Left lung (tissue), 10 donors: Measurements from ENCODE around the gene MGAT2. TPM values are rescaled to one million over a fixed set of nuclear protein-coding genes. Genes with fewer than 3 reads are reported as not detected.
"Not testable (repeated sequence)": the region's sequence is repeated elsewhere in the genome, so short reads cannot be mapped to it uniquely, and the experiment has no call there.

Source experiments
- ATAC-seq: fragments of 200-7000 bp; cut with Tn5 transposase; one replicate; pipeline ENCODE4 v1.9.1; 2020; ENCODE audit warnings: moderate library complexity
- DNase-seq, 4 donors: peaks; one replicate each; pipeline ENCODE4 v3.0.0-alpha.2; 2013 to 2020
- H3K27ac ChIP-seq, 2 donors: fragments of 200-600 bp; sonication (generic) in 1 of 2; one replicate each; pipeline versions ENCODE4 v1.5.0 to v1.8.0; 2020 to 2021
- H3K27me3 ChIP-seq, 2 donors: fragments of 200-600 bp; sonication (generic) in 1 of 2; one replicate each; pipeline versions ENCODE4 v1.5.0 to v1.8.0; 2020 to 2021
- H3K36me3 ChIP-seq, 2 donors: fragments of 200-600 bp; sonication (generic) in 1 of 2; one replicate each; pipeline versions ENCODE4 v1.5.0 to v1.8.0; 2020 to 2021
- H3K4me1 ChIP-seq, 2 donors: fragments of 200-600 bp; one replicate each; pipeline ENCODE4 v1.8.0; 2021
- H3K4me3 ChIP-seq, 2 donors: fragments of 200-600 bp; sonication (generic) in 1 of 2; one replicate each; pipeline versions ENCODE4 v1.5.0 to v1.8.0; 2020 to 2021; ENCODE audit warnings: mild to moderate bottlenecking in 1 of 2
- H3K9me3 ChIP-seq, 2 donors: fragments of 200-600 bp; sonication (generic) in 1 of 2; one replicate each; pipeline versions ENCODE4 v1.5.0 to v1.8.0; 2020 to 2021
- CTCF ChIP-seq, 2 donors: fragments of 200-600 bp; sonication (generic) in 1 of 2; IDR thresholded peaks; one replicate each; pipeline versions ENCODE4 v1.5.0 to v1.8.0; 2021; ENCODE audit warnings: antibody characterized with exemption in 2 of 2
- intact Hi-C, 2 donors: fragments of 100-400 bp; cut with DNase I; formaldehyde crosslinking; loops; one replicate each; pipeline versions ENCODE4 v1.11.2 to v1.14.2; 2022
- polyA plus RNA-seq, 6 donors: library from polyadenylated mRNA; unstranded; fragments of 120-200 nt; gene quantifications; one replicate each; pipeline ENCODE4 v1.2.1, GENCODE V29; 2013; ENCODE audit not compliant: insufficient read length in 6 of 6
- total RNA-seq, 2 donors: library from RNA; stranded (reverse); fragmentation: NEBNext Ultra II Directional; extraction: Animal tissue kit (Norgen Biotek cat#: 25700); gene quantifications; one replicate each; pipeline ENCODE4 v1.2.1, GENCODE V29; 2021
- donor health status: DM: no; HTN: yes; CAD: no.
- donor health status: DM: no; HTN: no; CAD: no.

MGAT2 gene
- total and polyA plus RNA-seq, 8 donors, result 8.3 to 47.2 (median 17.6) TPM

- no peak for DNase-seq
- no peaks in the 10 kb centered on the region for H3K27me3 ChIP-seq
- TF ChIP-seq CTCF (IDR thresholded peaks at IDR 0.05), result no peak
- ATAC-seq, result no peak
- H3K4me3 ChIP-seq, result no peak overlapping the region
- peaks cover 0 to under 1% of the 10 kb centered on the region in 2 donors for H3K4me1 ChIP-seq
- intact Hi-C loops, result no loop called here
- H3K9me3 ChIP-seq, result no peaks in the 10 kb centered on the region
- H3K36me3 ChIP-seq, result peaks cover 0 to 22% of the 10 kb centered on the region in 2 donors
- no peak overlapping the region for H3K27ac ChIP-seq
These were observed 7.9 kb upstream of the MGAT2 start for GRCh38 chr14:49612671-49613070.

- ATAC-seq (no peak), DNase-seq (no peak)
- intact Hi-C loops, result no loop called here
- no peaks in the 10 kb centered on the region for H3K9me3 ChIP-seq
- no peak for TF ChIP-seq CTCF (IDR thresholded peaks at IDR 0.05)
- H3K4me3 ChIP-seq, result no peak overlapping the region
- H3K4me1 ChIP-seq, result peaks cover 2 to 16% of the 10 kb centered on the region in 2 donors
- no peaks in the 10 kb centered on the region for H3K27me3 ChIP-seq
- H3K27ac ChIP-seq, result no peak overlapping the region
- H3K36me3 ChIP-seq, result peaks cover 0 to 31% of the 10 kb centered on the region in 2 donors
These were observed 6.4 kb upstream of the MGAT2 start for GRCh38 chr14:49614196-49614595.

GRCh38 chr14:49615776-49616175, 4.8 kb upstream of the MGAT2 start:
- no peak for DNase-seq
- Histone ChIP-seq H3K36me3 (peaks cover 0 to 31% of the 10 kb centered on the region in 2 donors), H3K27me3 (no peaks in the 10 kb centered on the region), H3K4me1 (peaks cover 7 to 23% of the 10 kb centered on the region in 2 donors), H3K4me3 (no peak overlapping the region), H3K27ac (no peak overlapping the region), H3K9me3 (no peaks in the 10 kb centered on the region)
- intact Hi-C loops, result no loop called here
- no peak for ATAC-seq
- TF ChIP-seq CTCF (IDR thresholded peaks at IDR 0.05), result no peak

GRCh38 chr14:49617852-49618519, 2.6 kb upstream of the MGAT2 start:
- Histone ChIP-seq H3K4me3 (no peak overlapping the region), H3K27ac (no peak overlapping the region), H3K4me1 (peaks cover 20 to 41% of the 10 kb centered on the region in 2 donors), H3K27me3 (no peaks in the 10 kb centered on the region), H3K36me3 (peaks cover 0 to 31% of the 10 kb centered on the region in 2 donors), H3K9me3 (no peaks in the 10 kb centered on the region)
- no peak for TF ChIP-seq CTCF (IDR thresholded peaks at IDR 0.05)
- DNase-seq (no peak), ATAC-seq (no peak)
- intact Hi-C loops, result no loop called here

- ATAC-seq, H3K9me3 ChIP-seq, DNase-seq, H3K27me3 ChIP-seq, intact Hi-C loops: not testable (repeated sequence)
- H3K4me3 ChIP-seq, result peak overlapping the region; percentile 95 to 99
- H3K36me3 ChIP-seq, result peaks cover 0 to 31% of the 10 kb centered on the region in 2 donors
- peak overlapping the region in 1 of 2 donors; percentile 98 for H3K27ac ChIP-seq
- H3K4me1 ChIP-seq, result peaks cover 27 to 54% of the 10 kb centered on the region in 2 donors
These were observed 1.3 kb upstream of the MGAT2 start for GRCh38 chr14:49619273-49619672.

GRCh38 chr14:49619730-49620129, 869 bp upstream of the MGAT2 start:
- Histone ChIP-seq H3K9me3 (no peaks in the 10 kb centered on the region), H3K27ac (peak overlapping the region; percentile 95 to 98), H3K4me3 (peak overlapping the region; percentile 95 to 99), H3K27me3 (no peaks in the 10 kb centered on the region), H3K36me3 (peaks cover 0 to 31% of the 10 kb centered on the region in 2 donors), H3K4me1 (peaks cover 27 to 56% of the 10 kb centered on the region in 2 donors)
- no peak for TF ChIP-seq CTCF (IDR thresholded peaks at IDR 0.05)
- intact Hi-C loops, result no loop called here
- no peak for ATAC-seq
- no peak for DNase-seq
